DMS 273 (cell line): ENCODE data around the gene SDR42E2.
A peak's percentile ranks its signal among the peaks of the same experiment; 100 is the strongest.
"Not testable (repeated sequence)": the region's sequence is repeated elsewhere in the genome, so short reads cannot be mapped to it uniquely, and the experiment has no call there.

Experiments
- DNase-seq: peaks from one replicate; lab custom pipeline; 2025; ENCODE audit not compliant: unreplicated experiment; lab: John Stamatoyannopoulos, UW

The SDR42E2 gene

GRCh38 chr16:22161401-22161800, 905 bp upstream of the SDR42E2 start:
- no peak for DNase-seq

- no peak for DNase-seq
These were observed 327 bp downstream of the SDR42E2 start for GRCh38 chr16:22162656-22163009.

- no peak for DNase-seq
These were observed 1.5 kb downstream of the SDR42E2 start for GRCh38 chr16:22163806-22164205.

- no peak for DNase-seq
These were observed 2.2 kb downstream of the SDR42E2 start for GRCh38 chr16:22164482-22164881.

- no peak for DNase-seq
These were observed 3.4 kb downstream of the SDR42E2 start for GRCh38 chr16:22165508-22166285.

GRCh38 chr16:22171953-22172352, 9.6 kb downstream of the SDR42E2 start:
- DNase-seq = no peak

- DNase-seq = not testable (repeated sequence)
These were observed 10.3 kb downstream of the SDR42E2 start for GRCh38 chr16:22172642-22173041.

GRCh38 chr16:22174642-22175041, 12.3 kb downstream of the SDR42E2 start:
- no peak for DNase-seq

- DNase-seq = no peak
These were observed 15.9 kb downstream of the SDR42E2 start for GRCh38 chr16:22177968-22178930.

- no peak for DNase-seq
These were observed 19.1 kb downstream of the SDR42E2 start for GRCh38 chr16:22181426-22181825.

- DNase-seq = peak; percentile 45
These were observed 19.5 kb downstream of the SDR42E2 start for GRCh38 chr16:22181843-22182242.

GRCh38 chr16:22183335-22183734, 21.0 kb downstream of the SDR42E2 start:
- no peak for DNase-seq

- peak; percentile 61 for DNase-seq
These were observed 21.8 kb downstream of the SDR42E2 start for GRCh38 chr16:22183901-22184614.

- no peak for DNase-seq
These were observed 22.3 kb downstream of the SDR42E2 start for GRCh38 chr16:22184615-22184968.

GRCh38 chr16:22186517-22186916, 24.2 kb downstream of the SDR42E2 start:
- DNase-seq = peak; percentile 55

GRCh38 chr16:22188267-22188594, 25.9 kb downstream of the SDR42E2 start:
- DNase-seq = no peak

GRCh38 chr16:22188595-22189442, 26.5 kb downstream of the SDR42E2 start:
- peak; percentile 87 for DNase-seq

- DNase-seq = peak; percentile 72
These were observed 27.3 kb downstream of the SDR42E2 start for GRCh38 chr16:22189473-22190080.

- DNase-seq = peak; percentile 100
These were observed 27.9 kb downstream of the SDR42E2 start for GRCh38 chr16:22190081-22190775.
